Measurements from ENCODE around the gene ETV3.

The ETV3 gene

GRCh38 chr1:157091186-157091585, 47.0 kb downstream of the ETV3 start:
- no peak for ATAC-seq

GRCh38 chr1:157090771-157091170, 47.4 kb downstream of the ETV3 start:
- ATAC-seq, result no peak; the same call in 2 of the 3 replicates
- TF ChIP-seq ZNF565 (CRISPR knock-in tag; conservative IDR thresholded peaks at IDR 0.05; ENCODE audit: low read depth), result no peak
- TF ChIP-seq TSHZ2 (CRISPR knock-in tag; IDR thresholded peaks at IDR 0.05), result no peak
- TF ChIP-seq CSDC2 (CRISPR knock-in tag; IDR thresholded peaks at IDR 0.05), result no peak
- TF ChIP-seq ISL1 (CRISPR knock-in tag; IDR thresholded peaks at IDR 0.05), result no peak
- no peak for TF ChIP-seq BACH2 (CRISPR knock-in tag; IDR thresholded peaks at IDR 0.05; ENCODE audit: borderline replicate concordance)
- TF ChIP-seq, protein P1, sequence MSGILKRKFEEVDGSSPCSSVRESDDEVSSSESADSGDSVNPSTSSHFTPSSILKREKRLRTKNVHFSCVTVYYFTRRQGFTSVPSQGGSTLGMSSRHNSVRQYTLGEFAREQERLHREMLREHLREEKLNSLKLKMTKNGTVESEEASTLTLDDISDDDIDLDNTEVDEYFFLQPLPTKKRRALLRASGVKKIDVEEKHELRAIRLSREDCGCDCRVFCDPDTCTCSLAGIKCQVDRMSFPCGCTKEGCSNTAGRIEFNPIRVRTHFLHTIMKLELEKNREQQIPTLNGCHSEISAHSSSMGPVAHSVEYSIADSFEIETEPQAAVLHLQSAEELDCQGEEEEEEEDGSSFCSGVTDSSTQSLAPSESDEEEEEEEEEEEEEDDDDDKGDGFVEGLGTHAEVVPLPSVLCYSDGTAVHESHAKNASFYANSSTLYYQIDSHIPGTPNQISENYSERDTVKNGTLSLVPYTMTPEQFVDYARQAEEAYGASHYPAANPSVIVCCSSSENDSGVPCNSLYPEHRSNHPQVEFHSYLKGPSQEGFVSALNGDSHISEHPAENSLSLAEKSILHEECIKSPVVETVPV (CRISPR knock-in tag; IDR thresholded peaks at IDR 0.05), result no peak
- TF ChIP-seq ZFP3 (CRISPR knock-in tag; IDR thresholded peaks at IDR 0.05), result no peak
- TF ChIP-seq, protein P2, sequence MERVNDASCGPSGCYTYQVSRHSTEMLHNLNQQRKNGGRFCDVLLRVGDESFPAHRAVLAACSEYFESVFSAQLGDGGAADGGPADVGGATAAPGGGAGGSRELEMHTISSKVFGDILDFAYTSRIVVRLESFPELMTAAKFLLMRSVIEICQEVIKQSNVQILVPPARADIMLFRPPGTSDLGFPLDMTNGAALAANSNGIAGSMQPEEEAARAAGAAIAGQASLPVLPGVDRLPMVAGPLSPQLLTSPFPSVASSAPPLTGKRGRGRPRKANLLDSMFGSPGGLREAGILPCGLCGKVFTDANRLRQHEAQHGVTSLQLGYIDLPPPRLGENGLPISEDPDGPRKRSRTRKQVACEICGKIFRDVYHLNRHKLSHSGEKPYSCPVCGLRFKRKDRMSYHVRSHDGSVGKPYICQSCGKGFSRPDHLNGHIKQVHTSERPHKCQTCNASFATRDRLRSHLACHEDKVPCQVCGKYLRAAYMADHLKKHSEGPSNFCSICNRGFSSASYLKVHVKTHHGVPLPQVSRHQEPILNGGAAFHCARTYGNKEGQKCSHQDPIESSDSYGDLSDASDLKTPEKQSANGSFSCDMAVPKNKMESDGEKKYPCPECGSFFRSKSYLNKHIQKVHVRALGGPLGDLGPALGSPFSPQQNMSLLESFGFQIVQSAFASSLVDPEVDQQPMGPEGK (CRISPR knock-in tag; IDR thresholded peaks at IDR 0.05; ENCODE audit: borderline replicate concordance), result no peak
- no peak for TF ChIP-seq RARB (CRISPR knock-in tag; IDR thresholded peaks at IDR 0.05)
- TF ChIP-seq POU6F1 (CRISPR knock-in tag; IDR thresholded peaks at IDR 0.05; ENCODE audit: borderline replicate concordance, low read depth), result no peak
- TF ChIP-seq SNAI2 (CRISPR knock-in tag; IDR thresholded peaks at IDR 0.05), result no peak
- TF ChIP-seq ZFP30 (CRISPR knock-in tag; IDR thresholded peaks at IDR 0.05), result no peak
- TF ChIP-seq PPARA (CRISPR knock-in tag; IDR thresholded peaks at IDR 0.05; ENCODE audit: borderline replicate concordance), result no peak
- no peak for TF ChIP-seq TCF4 (CRISPR knock-in tag; IDR thresholded peaks at IDR 0.05; ENCODE audit: borderline replicate concordance)
- TF ChIP-seq ZC3H10 (CRISPR knock-in tag; IDR thresholded peaks at IDR 0.05), result no peak

More at GRCh38 chr1:157091186-157091585, 47.0 kb downstream of the ETV3 start:
- no peak for TF ChIP-seq CREB5 (CRISPR knock-in tag; IDR thresholded peaks at IDR 0.05; ENCODE audit: low read depth)
- TF ChIP-seq POU6F1 (CRISPR knock-in tag; IDR thresholded peaks at IDR 0.05; ENCODE audit: borderline replicate concordance, low read depth), result no peak
- no peak for TF ChIP-seq ZNF70 (CRISPR knock-in tag; IDR thresholded peaks at IDR 0.05)
- TF ChIP-seq ISL1 (CRISPR knock-in tag; IDR thresholded peaks at IDR 0.05), result no peak
- no peak for TF ChIP-seq CSDC2 (CRISPR knock-in tag; IDR thresholded peaks at IDR 0.05)
- TF ChIP-seq ZFP30 (CRISPR knock-in tag; IDR thresholded peaks at IDR 0.05), result no peak
- no peak for TF ChIP-seq ESRRG (CRISPR knock-in tag; IDR thresholded peaks at IDR 0.05)
- TF ChIP-seq, protein P2 (CRISPR knock-in tag; IDR thresholded peaks at IDR 0.05; ENCODE audit: borderline replicate concordance), result no peak
- TF ChIP-seq ZC3H10 (CRISPR knock-in tag; IDR thresholded peaks at IDR 0.05), result no peak
- no peak for TF ChIP-seq ZNF565 (CRISPR knock-in tag; conservative IDR thresholded peaks at IDR 0.05; ENCODE audit: low read depth)
- no peak for TF ChIP-seq OSR1 (CRISPR knock-in tag; IDR thresholded peaks at IDR 0.05)
- TF ChIP-seq, protein P1 (CRISPR knock-in tag; IDR thresholded peaks at IDR 0.05), result no peak
- TF ChIP-seq TCF4 (CRISPR knock-in tag; IDR thresholded peaks at IDR 0.05; ENCODE audit: borderline replicate concordance), result no peak
- TF ChIP-seq RARB (CRISPR knock-in tag; IDR thresholded peaks at IDR 0.05), result no peak
- no peak for TF ChIP-seq ARNTL (CRISPR knock-in tag; IDR thresholded peaks at IDR 0.05; ENCODE audit: borderline replicate concordance, low read depth)
- no peak for TF ChIP-seq BACH2 (CRISPR knock-in tag; IDR thresholded peaks at IDR 0.05; ENCODE audit: borderline replicate concordance)

All from SK-N-SH treated with all-trans-retinoic acid at 6 μM for 48 hours (cell line).